Measurements from ENCODE around the gene TIMM22.
A peak's percentile ranks its signal among the peaks of the same experiment; 100 is the strongest.
"Not testable (repeated sequence)": the region's sequence is repeated elsewhere in the genome, so short reads cannot be mapped to it uniquely, and the experiment has no call there.

The TIMM22 gene

DNA sequence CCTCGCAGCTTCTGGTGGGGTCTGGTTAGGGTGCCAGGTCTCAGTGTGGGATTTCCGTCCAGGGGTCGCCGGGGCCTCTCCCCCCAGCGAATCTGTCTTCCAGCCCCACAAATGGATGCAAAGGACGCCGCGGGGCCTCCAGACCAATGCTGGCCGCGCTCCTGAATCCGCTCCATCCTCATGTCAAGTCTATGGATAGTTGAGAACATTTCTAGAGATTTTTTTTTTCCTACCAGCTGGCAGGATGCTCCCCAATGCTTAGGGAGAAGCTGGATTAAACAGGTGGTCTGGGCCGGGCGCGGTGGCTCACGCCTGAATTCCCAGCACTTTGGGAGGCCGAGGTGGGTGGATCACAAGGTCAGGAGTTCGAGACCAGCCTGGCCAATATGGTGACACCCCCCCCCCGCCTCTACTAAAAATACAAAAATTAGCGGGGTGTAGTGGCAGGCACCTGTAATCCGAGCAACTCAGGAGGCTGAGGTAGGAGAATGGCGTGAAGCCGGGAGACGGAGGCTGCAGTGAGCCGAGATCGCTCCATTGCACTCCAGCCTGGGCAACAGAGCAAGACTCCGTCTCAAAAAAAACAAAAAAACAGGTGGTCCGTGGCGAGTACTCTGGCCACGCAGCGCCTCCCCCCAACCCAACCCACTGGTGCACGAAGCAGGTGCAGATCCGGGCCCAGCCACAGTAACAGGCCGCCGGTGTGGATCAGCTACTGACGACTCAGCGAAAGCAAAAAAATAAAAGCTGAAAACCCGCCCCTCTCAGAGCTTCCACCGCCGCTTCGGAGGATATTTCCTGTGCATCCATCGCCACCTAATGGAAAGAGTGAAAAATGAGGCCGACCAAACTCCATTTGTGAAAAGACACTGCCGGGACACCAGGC lies 16.3 kb upstream of the TIMM22 start:
- no peaks in the 10 kb centered on the region for H3K9me3 Mint-ChIP-seq
- peak overlapping the region; percentile 84 for H3K4me3 Mint-ChIP-seq
- peaks cover 23% of the 10 kb centered on the region for H3K4me1 Mint-ChIP-seq
- ATAC-seq = peak; percentile 75
- peaks cover 24% of the 10 kb centered on the region for H3K27me3 Mint-ChIP-seq
- H3K27ac Mint-ChIP-seq = peak overlapping the region; percentile 70
- no peaks in the 10 kb centered on the region for H3K36me3 Mint-ChIP-seq

DNA sequence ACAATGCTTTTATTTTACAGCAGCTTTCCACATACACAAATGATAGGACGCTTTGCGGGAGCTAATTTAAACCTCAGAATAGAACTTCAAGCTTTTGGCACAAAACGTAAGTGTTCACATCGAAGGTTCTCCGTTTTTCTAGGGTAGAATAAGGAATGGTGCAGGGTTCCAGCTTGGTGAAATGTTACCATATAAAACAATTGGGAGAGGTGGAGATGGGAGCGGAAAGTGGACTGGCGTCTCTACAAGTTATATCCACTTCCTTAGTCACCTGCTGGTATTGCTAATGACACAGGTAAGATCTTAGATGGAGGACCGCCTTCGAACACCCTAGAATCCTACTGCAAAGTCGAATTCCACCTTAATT lies 15.7 kb upstream of the TIMM22 start:
- Mint-ChIP-seq H3K27me3 (peaks cover 22% of the 10 kb centered on the region), H3K27ac (peak overlapping the region; percentile 70), H3K4me1 (peaks cover 23% of the 10 kb centered on the region), H3K4me3 (peak overlapping the region; percentile 84), H3K36me3 (no peaks in the 10 kb centered on the region), H3K9me3 (no peaks in the 10 kb centered on the region)
- ATAC-seq = no peak

DNA sequence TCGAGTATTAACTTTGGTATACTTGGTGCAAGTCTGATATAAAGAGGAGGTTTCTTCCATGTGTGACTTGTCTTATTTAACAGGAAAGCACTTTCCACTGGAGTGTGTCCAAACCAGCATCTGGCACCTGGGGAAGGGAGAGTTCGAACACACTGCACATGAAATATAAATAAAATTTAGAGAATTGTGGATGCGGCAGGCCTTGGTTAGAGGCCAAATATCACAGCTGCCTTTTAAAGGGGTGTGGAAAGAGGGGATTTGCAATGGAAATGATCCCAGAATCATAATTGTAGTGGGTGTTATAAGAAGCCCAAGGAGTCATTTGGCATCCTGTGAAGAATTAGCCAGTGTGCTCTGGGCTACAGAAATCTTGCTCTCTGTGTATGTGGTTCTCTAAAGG lies 13.0 kb upstream of the TIMM22 start:
- no peaks in the 10 kb centered on the region for H3K9me3 Mint-ChIP-seq
- no peak overlapping the region for H3K4me3 Mint-ChIP-seq
- no peaks in the 10 kb centered on the region for H3K27me3 Mint-ChIP-seq
- peaks cover 17% of the 10 kb centered on the region for H3K4me1 Mint-ChIP-seq
- H3K27ac Mint-ChIP-seq = no peak overlapping the region
- no peaks in the 10 kb centered on the region for H3K36me3 Mint-ChIP-seq
- no peak for ATAC-seq

DNA sequence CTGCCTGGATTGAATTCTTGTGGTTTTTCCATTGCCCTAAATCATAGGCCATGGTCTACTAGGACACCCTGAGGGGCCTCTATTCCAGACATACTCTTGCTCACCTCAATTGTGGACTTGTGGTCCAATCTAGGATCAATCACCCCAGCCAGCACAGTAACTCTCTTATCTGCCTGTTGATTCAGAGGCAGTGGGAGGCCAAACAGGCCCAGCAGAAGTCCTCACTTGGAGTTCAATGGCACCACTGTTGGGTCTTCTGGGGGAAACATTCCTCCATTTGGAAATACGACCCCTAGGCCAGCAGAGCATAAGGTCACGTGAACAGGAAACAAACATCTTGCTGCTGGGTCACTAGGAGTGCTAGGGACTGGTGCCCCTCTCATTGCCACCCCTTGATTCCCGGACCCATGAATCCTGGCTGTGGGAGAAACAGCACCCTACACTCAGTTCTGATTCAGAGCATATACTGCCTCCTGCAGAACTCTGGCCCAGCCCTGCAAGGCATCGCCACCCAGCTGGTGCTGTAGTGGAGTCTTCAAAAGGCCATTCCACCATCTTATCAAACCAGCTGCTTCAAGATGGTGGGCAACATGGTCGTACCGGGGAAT lies 10.5 kb upstream of the TIMM22 start:
- no peaks in the 10 kb centered on the region for H3K27me3 Mint-ChIP-seq
- ATAC-seq = no peak
- H3K9me3 Mint-ChIP-seq = no peaks in the 10 kb centered on the region
- H3K27ac Mint-ChIP-seq = no peak overlapping the region
- H3K4me3 Mint-ChIP-seq = no peak overlapping the region
- H3K36me3 Mint-ChIP-seq = no peaks in the 10 kb centered on the region
- H3K4me1 Mint-ChIP-seq = peaks cover under 1% of the 10 kb centered on the region

DNA sequence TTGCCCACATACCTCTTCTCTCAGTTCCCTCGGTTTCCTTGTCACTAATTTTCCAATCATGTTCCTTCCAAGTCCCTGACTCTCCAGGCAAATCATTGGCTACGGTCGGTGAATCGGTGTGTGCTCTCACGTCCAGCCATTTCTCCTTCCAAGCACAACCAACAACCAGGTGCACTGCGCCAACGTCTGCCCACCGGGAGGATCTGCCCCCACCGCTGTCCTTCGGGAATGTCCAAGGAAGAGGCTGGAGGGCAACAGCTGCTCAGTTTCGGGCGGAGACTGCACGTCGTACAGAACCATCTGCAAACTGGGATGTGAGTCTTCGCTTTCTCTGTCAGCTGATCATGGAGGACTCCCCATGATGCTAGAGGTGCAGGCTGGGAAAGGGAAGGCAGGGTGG lies 9.0 kb upstream of the TIMM22 start:
- H3K9me3 Mint-ChIP-seq = peaks cover 3% of the 10 kb centered on the region
- H3K36me3 Mint-ChIP-seq = no peaks in the 10 kb centered on the region
- H3K27ac Mint-ChIP-seq = no peak overlapping the region
- ATAC-seq = no peak
- no peak overlapping the region for H3K4me3 Mint-ChIP-seq
- no peaks in the 10 kb centered on the region for H3K4me1 Mint-ChIP-seq
- H3K27me3 Mint-ChIP-seq = no peaks in the 10 kb centered on the region

DNA sequence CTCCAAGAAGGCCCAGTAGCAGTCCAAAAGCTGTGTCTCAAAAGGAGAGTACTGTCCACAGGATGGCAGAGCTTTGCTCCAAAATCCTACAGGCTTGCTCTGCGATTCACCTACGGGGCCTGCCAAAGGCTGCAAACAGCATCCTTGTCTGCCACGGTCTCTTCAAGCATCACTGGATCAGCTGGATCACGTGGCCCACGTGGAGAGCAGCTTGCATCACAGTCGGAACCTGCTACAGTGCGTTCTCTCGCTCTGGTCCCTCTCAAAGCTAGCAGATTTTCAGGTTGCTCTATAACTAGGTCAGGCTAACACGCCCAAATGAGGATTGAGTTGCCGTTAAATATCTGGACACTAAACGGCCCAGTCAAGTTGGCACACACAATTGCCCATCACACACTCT lies 8.4 kb upstream of the TIMM22 start:
- Mint-ChIP-seq H3K4me3 (no peak overlapping the region), H3K9me3 (peaks cover 8% of the 10 kb centered on the region), H3K4me1 (no peaks in the 10 kb centered on the region), H3K36me3 (peaks cover 6% of the 10 kb centered on the region), H3K27me3 (no peaks in the 10 kb centered on the region), H3K27ac (no peak overlapping the region)
- no peak for ATAC-seq

DNA sequence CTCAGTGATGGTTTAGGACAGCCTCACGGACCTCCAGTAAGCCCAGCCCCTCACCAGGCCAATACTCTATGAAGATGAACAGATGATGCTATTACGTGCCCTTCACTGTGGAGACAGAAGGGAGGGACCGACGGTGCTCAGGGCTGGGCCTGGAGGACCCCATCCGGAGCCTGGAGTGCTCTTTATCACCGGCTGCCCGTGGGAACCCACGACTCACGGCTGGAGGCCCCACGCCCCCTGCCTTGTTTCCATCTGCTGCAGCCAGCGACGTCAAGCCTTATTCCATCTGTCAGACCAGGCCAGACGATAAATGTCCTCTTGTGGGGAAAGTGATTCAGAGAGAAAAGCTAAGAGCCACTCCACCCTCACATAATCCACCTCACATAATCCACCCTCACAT lies 4.0 kb upstream of the TIMM22 start:
- Mint-ChIP-seq H3K36me3 (peaks cover 12% of the 10 kb centered on the region), H3K9me3 (peaks cover 20% of the 10 kb centered on the region), H3K4me1 (peaks cover 11% of the 10 kb centered on the region), H3K4me3 (no peak overlapping the region), H3K27ac (no peak overlapping the region), H3K27me3 (no peaks in the 10 kb centered on the region)
- ATAC-seq = no peak

DNA sequence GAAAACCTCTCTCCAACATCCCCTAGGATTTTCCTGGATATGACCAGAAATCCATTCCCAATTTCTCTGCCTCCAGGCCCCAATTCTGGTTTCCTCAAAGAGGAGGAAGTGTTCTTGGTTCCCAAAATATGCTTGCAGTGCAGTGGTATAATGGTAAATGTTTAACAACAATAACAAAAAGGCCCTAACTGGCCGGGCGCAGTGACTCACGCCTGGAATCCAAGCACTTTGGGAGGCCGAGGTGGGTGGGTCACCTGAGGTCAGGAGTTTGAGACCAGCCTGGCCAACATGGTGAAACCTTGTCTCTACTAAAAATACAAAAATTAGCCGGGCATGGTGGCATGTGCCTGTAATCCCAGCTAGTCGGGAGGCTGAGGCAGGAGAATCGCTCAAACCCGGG lies 1.6 kb upstream of the TIMM22 start:
- ATAC-seq, H3K27ac Mint-ChIP-seq, H3K27me3 Mint-ChIP-seq, H3K4me3 Mint-ChIP-seq: not testable (repeated sequence)
- Mint-ChIP-seq H3K4me1 (peaks cover 27% of the 10 kb centered on the region), H3K36me3 (peaks cover 14% of the 10 kb centered on the region), H3K9me3 (peaks cover 20% of the 10 kb centered on the region)

DNA sequence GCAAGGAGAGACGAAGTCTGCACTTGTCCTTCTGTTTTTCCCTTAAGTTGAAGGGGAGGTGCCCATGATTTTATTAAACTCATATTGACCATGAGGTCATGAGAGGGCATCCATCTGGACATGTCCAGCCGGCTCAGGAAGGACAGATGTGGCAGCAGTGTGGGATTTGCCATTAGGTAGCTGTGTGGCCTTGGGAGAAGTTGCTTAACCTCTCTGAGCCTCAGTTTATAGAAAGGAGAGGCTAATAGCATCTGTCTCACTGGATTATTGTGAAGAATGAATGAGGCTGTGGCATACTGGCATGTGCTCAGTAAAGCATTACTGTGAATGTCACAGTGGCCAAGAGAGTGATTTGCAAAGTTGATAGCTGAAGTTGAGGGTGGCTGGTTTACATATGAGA lies 1.2 kb downstream of the TIMM22 start:
- peak overlapping the region; percentile 94 for H3K4me3 Mint-ChIP-seq
- peaks cover 34% of the 10 kb centered on the region for H3K36me3 Mint-ChIP-seq
- H3K9me3 Mint-ChIP-seq = peaks cover 16% of the 10 kb centered on the region
- no peak for ATAC-seq
- no peaks in the 10 kb centered on the region for H3K27me3 Mint-ChIP-seq
- H3K4me1 Mint-ChIP-seq = peaks cover 27% of the 10 kb centered on the region
- no peak overlapping the region for H3K27ac Mint-ChIP-seq

DNA sequence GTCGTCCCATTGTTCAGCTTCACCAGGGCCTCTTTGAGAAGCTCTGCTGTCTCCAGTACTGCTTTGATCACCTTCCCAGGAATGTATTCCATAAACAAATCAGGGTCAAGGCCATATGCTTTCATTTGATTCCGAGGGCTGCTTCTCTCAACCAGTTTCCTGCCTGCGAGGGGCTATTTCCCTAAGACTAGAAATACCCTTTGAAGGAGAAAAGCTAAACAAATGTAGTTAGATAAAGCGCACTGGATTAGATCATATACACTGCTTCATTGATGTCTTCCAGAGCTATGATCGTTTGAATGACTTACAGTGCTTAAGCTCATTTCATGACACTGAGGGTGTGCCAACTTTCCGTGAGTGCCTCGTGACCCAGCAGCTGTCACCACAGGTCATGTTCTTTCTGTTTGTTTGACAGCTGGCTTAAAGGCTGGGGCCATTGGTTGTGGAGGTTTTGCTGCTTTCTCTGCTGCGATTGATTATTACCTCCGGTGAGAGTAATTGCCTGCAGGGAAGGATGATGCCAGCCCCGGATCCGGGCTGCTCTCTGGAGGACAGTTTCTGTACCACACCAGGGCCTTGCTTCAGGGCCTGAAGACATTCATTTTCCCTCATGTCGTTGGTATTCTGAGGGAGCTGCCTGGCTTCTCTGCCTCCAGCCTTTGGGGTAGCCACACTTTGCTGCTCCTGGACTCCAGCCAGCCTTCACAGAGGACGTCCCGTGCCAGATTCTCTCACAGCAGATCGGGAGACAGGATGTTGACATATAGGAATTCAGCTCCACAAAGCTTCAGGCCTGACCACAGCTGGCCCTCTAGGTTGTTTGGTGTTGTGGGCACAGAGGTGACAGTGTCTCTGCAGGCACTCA lies 3.9 kb downstream of the TIMM22 start:
- no peak overlapping the region for H3K27ac Mint-ChIP-seq
- peaks cover 27% of the 10 kb centered on the region for H3K4me1 Mint-ChIP-seq
- H3K9me3 Mint-ChIP-seq = no peaks in the 10 kb centered on the region
- ATAC-seq = no peak
- peaks cover 38% of the 10 kb centered on the region for H3K36me3 Mint-ChIP-seq
- no peak overlapping the region for H3K4me3 Mint-ChIP-seq
- H3K27me3 Mint-ChIP-seq = no peaks in the 10 kb centered on the region

DNA sequence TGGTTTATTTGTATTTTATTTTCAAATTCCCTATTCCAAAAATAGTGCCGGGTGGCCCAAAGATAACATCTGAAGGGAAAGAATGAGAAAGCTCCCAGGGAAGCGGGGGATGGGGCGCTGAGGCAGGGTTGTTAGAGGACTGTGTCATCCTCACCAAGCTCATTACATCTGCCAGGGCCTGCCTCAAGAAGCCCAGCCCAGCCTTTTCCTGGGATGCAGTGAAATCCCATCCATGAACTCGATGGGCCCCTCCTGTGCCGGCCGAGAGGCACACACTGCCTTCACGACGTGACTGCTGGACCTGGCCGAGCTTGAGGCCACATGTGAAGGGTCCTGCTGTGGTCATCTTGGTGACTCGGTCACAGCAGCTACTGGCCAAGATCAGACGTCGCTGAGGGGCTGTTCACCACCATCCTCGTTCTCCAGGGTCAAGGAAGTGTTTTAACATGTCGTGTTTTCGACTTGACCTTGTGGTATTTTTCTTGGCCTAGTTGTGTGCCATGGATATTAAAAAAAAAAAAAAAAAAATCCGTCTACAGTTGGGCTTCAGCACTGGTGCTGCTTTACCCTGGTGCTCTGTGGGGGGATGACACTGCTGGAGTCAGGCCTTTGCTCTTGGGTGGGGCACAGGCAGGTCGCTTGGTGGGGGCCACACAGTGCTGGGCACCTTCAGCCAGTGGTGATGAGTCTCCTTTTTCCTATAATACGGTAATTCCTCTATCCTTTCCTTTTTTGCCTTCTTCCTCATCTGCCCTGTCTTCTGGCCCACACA lies 4.9 kb downstream of the TIMM22 start:
- Mint-ChIP-seq H3K4me1 (peaks cover 27% of the 10 kb centered on the region), H3K27ac (no peak overlapping the region), H3K27me3 (no peaks in the 10 kb centered on the region), H3K4me3 (no peak overlapping the region), H3K9me3 (no peaks in the 10 kb centered on the region), H3K36me3 (peaks cover 41% of the 10 kb centered on the region)
- no peak for ATAC-seq

DNA sequence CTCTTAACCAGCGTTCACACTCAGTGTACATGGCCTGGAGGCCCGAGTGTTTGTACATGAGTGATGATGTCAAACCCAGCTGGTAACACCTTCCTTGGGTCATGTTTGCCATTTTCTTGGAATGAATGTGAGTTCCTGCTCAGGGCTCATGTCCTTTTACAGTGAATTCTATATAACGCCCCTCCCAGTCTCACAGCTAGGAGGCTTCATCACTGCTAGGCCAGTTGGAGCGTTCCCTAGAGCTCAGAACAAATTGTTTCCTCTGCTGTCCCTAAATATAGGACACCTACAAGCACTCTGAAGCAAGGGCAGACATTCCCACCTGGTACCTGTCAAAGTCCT lies 5.5 kb downstream of the TIMM22 start:
- H3K27me3 Mint-ChIP-seq = no peaks in the 10 kb centered on the region
- H3K36me3 Mint-ChIP-seq = peaks cover 41% of the 10 kb centered on the region
- H3K4me3 Mint-ChIP-seq = no peak overlapping the region
- H3K9me3 Mint-ChIP-seq = no peaks in the 10 kb centered on the region
- H3K4me1 Mint-ChIP-seq = peaks cover 22% of the 10 kb centered on the region
- no peak overlapping the region for H3K27ac Mint-ChIP-seq
- ATAC-seq = no peak

DNA sequence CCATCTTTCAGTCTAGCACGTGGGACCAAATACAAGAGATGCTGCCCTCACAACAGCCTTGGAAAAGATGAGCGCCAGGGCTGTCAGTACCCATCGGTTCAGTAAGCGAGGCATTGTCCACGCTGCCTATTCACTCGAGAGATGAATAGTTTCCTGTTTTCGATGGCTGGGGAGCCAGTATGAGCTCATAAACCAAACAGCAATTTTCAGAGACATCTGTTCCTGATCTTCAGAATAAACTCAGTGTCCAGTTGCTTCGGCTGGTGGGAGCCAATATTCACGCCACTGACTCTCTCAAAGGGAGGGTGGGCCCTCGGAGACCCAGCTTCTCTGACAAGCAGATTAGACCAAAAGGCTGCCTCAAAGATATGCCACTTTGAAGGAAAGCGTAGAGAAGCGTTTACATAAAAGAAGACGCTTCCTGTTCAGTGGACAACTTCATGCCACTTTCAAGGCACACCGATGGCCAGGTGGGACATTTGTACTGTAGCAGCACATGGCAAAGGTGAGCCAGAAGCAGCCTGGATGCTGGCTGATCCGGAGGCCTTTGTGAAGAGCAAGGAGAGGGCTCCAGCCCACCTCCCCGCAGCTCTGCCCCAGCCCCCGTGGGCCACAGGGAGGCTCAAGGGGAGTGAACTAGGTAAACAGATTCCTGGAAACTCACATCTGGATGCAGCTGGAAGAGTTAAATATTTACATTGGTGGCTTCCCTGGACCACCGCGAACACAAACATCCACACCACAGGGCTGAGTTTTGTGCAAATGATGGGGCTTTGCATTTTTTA lies 6.0 kb downstream of the TIMM22 start:
- Mint-ChIP-seq H3K27ac (no peak overlapping the region), H3K4me1 (peaks cover 16% of the 10 kb centered on the region), H3K27me3 (no peaks in the 10 kb centered on the region), H3K9me3 (no peaks in the 10 kb centered on the region), H3K36me3 (peaks cover 41% of the 10 kb centered on the region), H3K4me3 (no peak overlapping the region)
- no peak for ATAC-seq

DNA sequence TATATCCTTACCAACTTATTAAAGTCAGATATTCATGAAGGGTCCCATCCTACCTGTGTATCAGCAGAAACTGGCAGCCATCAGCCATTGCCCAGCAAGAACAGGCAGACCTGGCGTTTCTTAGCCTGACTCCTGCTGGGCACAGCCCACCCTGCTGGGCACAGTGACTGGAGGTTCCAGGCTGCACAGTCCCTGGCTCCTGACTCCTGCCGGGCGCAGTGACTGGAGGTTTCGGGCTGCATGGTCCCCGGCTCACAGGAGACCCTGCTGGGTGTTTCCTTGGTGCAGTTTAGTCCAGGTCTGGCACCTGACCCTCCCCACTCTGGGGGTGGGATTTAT lies 6.7 kb downstream of the TIMM22 start:
- peaks cover 41% of the 10 kb centered on the region for H3K36me3 Mint-ChIP-seq
- no peak for ATAC-seq
- H3K4me3 Mint-ChIP-seq = no peak overlapping the region
- H3K4me1 Mint-ChIP-seq = peaks cover 9% of the 10 kb centered on the region
- H3K27ac Mint-ChIP-seq = no peak overlapping the region
- no peaks in the 10 kb centered on the region for H3K9me3 Mint-ChIP-seq
- no peaks in the 10 kb centered on the region for H3K27me3 Mint-ChIP-seq
